ENCODE measurements around the gene CYP4V2.

GRCh38 chr4:186190581-186191199 is 677 bp upstream of the CYP4V2 start:
- TF ChIP-seq CTCF (IDR thresholded peaks at IDR 0.05) (no peak), POLR2A (IDR thresholded peaks at IDR 0.05; ENCODE audit: low read depth) (no peak), POLR2AphosphoS5 (IDR thresholded peaks at IDR 0.05) (no peak), EP300 (IDR thresholded peaks at IDR 0.05) (no peak)
